GM12864 (cell line): ENCODE results near the gene SLC16A10.

Experiments
- DNase-seq: peaks from one replicate; pipeline ENCODE4 v3.0.0-alpha.2; 2011; ENCODE audit warnings: low read depth
- H3K4me3 ChIP-seq: 2 replicates; pipeline ENCODE4 v1.5.1; 2011; ENCODE audit warnings: mild to moderate bottlenecking, low read depth, low read length, control low read depth
- TF ChIP-seq, protein P1 (sequence below): IDR thresholded peaks from 2 replicates; pipeline ENCODE4 v1.5.1; 2011; ENCODE audit warnings: low read depth, mild to moderate bottlenecking, moderate library complexity, low read length, control low read depth, inconsistent platforms; ENCODE audit errors: missing control alignments

SLC16A10 gene

GRCh38 chr6:111147440-111147839 is 60.1 kb downstream of the SLC16A10 start:
- TF ChIP-seq, protein P1, sequence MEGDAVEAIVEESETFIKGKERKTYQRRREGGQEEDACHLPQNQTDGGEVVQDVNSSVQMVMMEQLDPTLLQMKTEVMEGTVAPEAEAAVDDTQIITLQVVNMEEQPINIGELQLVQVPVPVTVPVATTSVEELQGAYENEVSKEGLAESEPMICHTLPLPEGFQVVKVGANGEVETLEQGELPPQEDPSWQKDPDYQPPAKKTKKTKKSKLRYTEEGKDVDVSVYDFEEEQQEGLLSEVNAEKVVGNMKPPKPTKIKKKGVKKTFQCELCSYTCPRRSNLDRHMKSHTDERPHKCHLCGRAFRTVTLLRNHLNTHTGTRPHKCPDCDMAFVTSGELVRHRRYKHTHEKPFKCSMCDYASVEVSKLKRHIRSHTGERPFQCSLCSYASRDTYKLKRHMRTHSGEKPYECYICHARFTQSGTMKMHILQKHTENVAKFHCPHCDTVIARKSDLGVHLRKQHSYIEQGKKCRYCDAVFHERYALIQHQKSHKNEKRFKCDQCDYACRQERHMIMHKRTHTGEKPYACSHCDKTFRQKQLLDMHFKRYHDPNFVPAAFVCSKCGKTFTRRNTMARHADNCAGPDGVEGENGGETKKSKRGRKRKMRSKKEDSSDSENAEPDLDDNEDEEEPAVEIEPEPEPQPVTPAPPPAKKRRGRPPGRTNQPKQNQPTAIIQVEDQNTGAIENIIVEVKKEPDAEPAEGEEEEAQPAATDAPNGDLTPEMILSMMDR = no peak
- no peak overlapping the region for H3K4me3 ChIP-seq
- DNase-seq = no peak

GRCh38 chr6:111148110-111148509 is 60.8 kb downstream of the SLC16A10 start:
- no peak for DNase-seq
- H3K4me3 ChIP-seq = no peak overlapping the region

GRCh38 chr6:111150577-111150976 is 63.3 kb downstream of the SLC16A10 start:
- DNase-seq = no peak
- H3K4me3 ChIP-seq = no peak overlapping the region
- TF ChIP-seq, protein P1 = no peak

More at GRCh38 chr6:111148110-111148509, 60.8 kb downstream of the SLC16A10 start:
- TF ChIP-seq, protein P1 = no peak

GRCh38 chr6:111154981-111155380 is 67.7 kb downstream of the SLC16A10 start:
- TF ChIP-seq, protein P1 = no peak
- DNase-seq = no peak
- H3K4me3 ChIP-seq = no peak overlapping the region

- TF ChIP-seq, protein P1 = no peak
- DNase-seq = no peak
- no peak overlapping the region for H3K4me3 ChIP-seq
Observed at GRCh38 chr6:111157412-111157811, 70.1 kb downstream of the SLC16A10 start.

GRCh38 chr6:111159633-111160032 is 72.3 kb downstream of the SLC16A10 start:
- H3K4me3 ChIP-seq = no peak overlapping the region
- TF ChIP-seq, protein P1 = no peak
- no peak for DNase-seq

GRCh38 chr6:111161650-111162049 is 74.3 kb downstream of the SLC16A10 start:
- TF ChIP-seq, protein P1 = no peak
- DNase-seq = no peak
- no peak overlapping the region for H3K4me3 ChIP-seq
